GM12878 (cell line): ENCODE results near the gene KCNA2. TPM values are rescaled to one million over a fixed set of nuclear protein-coding genes. Genes with fewer than 3 reads are reported as not detected.

Experiments
- ATAC-seq: fragments of 200-7000 bp; cut with Tn5 transposase; 3 replicates; pipeline ENCODE4 v1.9.1; 2020; ENCODE audit warnings: mild to moderate bottlenecking, moderate library complexity
- BruUV-seq: library from RNA; stranded (reverse); fragments of 400-500 nt; replicated peaks from 2 replicates; lab custom pipeline; 2021; lab: Mats Ljungman, UMichigan
- CTCF ChIA-PET: fragments of 300-600 bp; sonication (Branson Sonifier 250); formaldehyde crosslinking; extraction: SDS; loops from one replicate; lab custom pipeline; 2021; ENCODE audit warnings: inconsistent platforms; lab: Yijun Ruan, JAX
- POLR2A ChIA-PET: fragments of 350-600 bp; formaldehyde crosslinking; extraction: SDS; loops from one replicate; lab custom pipeline; 2021; ENCODE audit warnings: inconsistent platforms; lab: Charles Lee
- RAD21 ChIA-PET: fragments of 300-600 bp; sonication (Branson Sonifier 250); formaldehyde crosslinking; loops from one replicate; lab custom pipeline; 2023; ENCODE audit warnings: antibody characterized with exemption; ENCODE audit not compliant: unreplicated experiment; lab: Charles Lee
- SMC1A ChIA-PET: fragments of 300-600 bp; sonication (Branson Sonifier 250); formaldehyde crosslinking; loops from one replicate; lab custom pipeline; 2023; ENCODE audit not compliant: unreplicated experiment, uncharacterized antibody; lab: Charles Lee
- DNase-seq: peaks from one replicate; pipeline ENCODE4 v3.0.0-alpha.2; 2011; ENCODE audit warnings: low read depth, low spot score
- FAIRE-seq: peaks from 3 replicates; lab custom pipeline; 2011; peaks lifted over from hg19 to GRCh38; lab: Jason Lieb, UNC
- H2AFZ ChIP-seq: 2 replicates; pipeline ENCODE4 v1.6.0; 2011; ENCODE audit warnings: low read depth, low read length, control low read depth; ENCODE audit not compliant: control insufficient read depth
- H3K27ac ChIP-seq: 2 replicates; pipeline ENCODE4 v1.5.1; 2011; ENCODE audit warnings: control low read depth; ENCODE audit not compliant: control insufficient read depth, insufficient read depth
- H3K27me3 ChIP-seq, 2 experiments: replicated peaks in 1 of 2; 2 replicates each; pipeline versions ENCODE4 v1.6.0 to v1.6.1; 2011; ENCODE audit warnings: low read length in 1 of 2; ENCODE audit not compliant: control insufficient read depth in 2 of 2, insufficient read depth in 2 of 2
- H3K36me3 ChIP-seq, 2 experiments: 2 replicates each; pipeline ENCODE4 v1.5.1; 2011; ENCODE audit warnings: low read length in 1 of 2; ENCODE audit not compliant: control insufficient read depth in 2 of 2, insufficient read depth in 2 of 2
- H3K4me1 ChIP-seq: 2 replicates; pipeline ENCODE4 v1.6.1; 2011; ENCODE audit warnings: mild to moderate bottlenecking, low read length, moderate library complexity, mixed read lengths; ENCODE audit not compliant: control insufficient read depth, insufficient read depth
- H3K4me2 ChIP-seq: 2 replicates; pipeline ENCODE4 v1.6.0; 2011; ENCODE audit warnings: control low read depth; ENCODE audit not compliant: control insufficient read depth, insufficient read depth
- H3K4me3 ChIP-seq: fragments of 200-600 bp; sonication (generic); 2 replicates; pipeline ENCODE4 v1.5.1; 2016
- H3K79me2 ChIP-seq: 2 replicates; pipeline ENCODE4 v1.6.0; 2011; ENCODE audit warnings: low read length; ENCODE audit not compliant: control insufficient read depth, insufficient read depth
- H3K9ac ChIP-seq: 2 replicates; pipeline ENCODE4 v1.8.0; 2011; ENCODE audit warnings: low read length, control low read depth, mixed read lengths; ENCODE audit not compliant: control insufficient read depth, insufficient read depth
- H3K9me3 ChIP-seq: replicated peaks from 3 replicates; pipeline ENCODE4 v1.5.1; 2011; ENCODE audit warnings: mild to moderate bottlenecking, low read length; ENCODE audit not compliant: control insufficient read depth, insufficient read depth
- H4K20me1 ChIP-seq: 2 replicates; pipeline ENCODE4 v1.6.0; 2011; ENCODE audit not compliant: control insufficient read depth, insufficient read depth
- BHLHE40 ChIP-seq, 2 experiments: fragments of 450-650 bp in 1 of 2; IDR thresholded peaks; 2 replicates each; pipeline ENCODE4 v1.6.1; 2011 to 2017; ENCODE audit warnings: low read depth in 2 of 2, borderline replicate concordance in 1 of 2, improper control_type of control experiment in 1 of 2, low read length in 1 of 2, mild to moderate bottlenecking in 1 of 2
- IKZF2 ChIP-seq, 2 experiments: fragments of 450-650 bp; IDR thresholded peaks; 2 replicates each; pipeline ENCODE4 v1.6.1; 2017; ENCODE audit warnings: mild to moderate bottlenecking in 2 of 2, moderate library complexity in 2 of 2
- NBN ChIP-seq: fragments of 450-650 bp; IDR thresholded peaks from 2 replicates; pipeline ENCODE4 v1.6.1; 2016
- NFIC ChIP-seq: IDR thresholded peaks from 2 replicates; pipeline ENCODE4 v1.6.1; 2012; ENCODE audit warnings: low read depth, mild to moderate bottlenecking, inconsistent platforms, low read length, moderate library complexity
- POLR2AphosphoS2 ChIP-seq: IDR thresholded peaks from 2 replicates; pipeline ENCODE4 v1.6.1; 2011; ENCODE audit warnings: low read depth, mild to moderate bottlenecking, low read length, improper control_type of control experiment, moderate library complexity
- RUNX3 ChIP-seq: IDR thresholded peaks from 2 replicates; pipeline ENCODE4 v1.6.1; 2012; ENCODE audit warnings: low read length, inconsistent platforms
- SREBF2 ChIP-seq: IDR thresholded peaks from 2 replicates; pipeline ENCODE4 v1.6.1; 2012; ENCODE audit warnings: mild to moderate bottlenecking, low read length
- SUPT20H ChIP-seq: IDR thresholded peaks from 2 replicates; pipeline ENCODE4 v1.6.1; 2011; ENCODE audit warnings: low read depth, mild to moderate bottlenecking, low read length, moderate library complexity, borderline replicate concordance; ENCODE audit not compliant: control insufficient read depth
- ZNF622 ChIP-seq: fragments of 450-650 bp; IDR thresholded peaks from 2 replicates; pipeline ENCODE4 v1.6.1; 2017; ENCODE audit warnings: mild to moderate bottlenecking, inconsistent platforms
- WGBS: methylation state at CpG from one replicate; pipeline ENCODE4 v1.1.6; 2016; ENCODE audit warnings: low lambda C conversion rate; ENCODE audit not compliant: insufficient replicate concordance, insufficient coverage; ENCODE audit errors: missing lambda C conversion rate; 5-methylcytosine and 5-hydroxymethylcytosine counted together
- in situ Hi-C: fragments of 300-500 bp; cut with MboI; formaldehyde crosslinking; loops from 9 replicates; pipeline ENCODE4 v1.14.3; 2018; ENCODE audit warnings: mixed read lengths
- intact Hi-C: fragments of 100-400 bp; cut with micrococcal nuclease; formaldehyde crosslinking; loops from one replicate; pipeline ENCODE4 v1.14.2; 2022; ENCODE audit not compliant: unreplicated experiment
- polyA plus RNA-seq, 11 experiments: library from polyadenylated mRNA; depleted of rRNA in 4 of 11; unstranded in 6 of 11; stranded (reverse) in 5 of 11; fragments of >200 nt; fragmentation: Nextera tagmentation in 4 of 11; fragmentation: Illumina TruSeq in 1 of 11; extraction: Ambion mirVana in 4 of 11; extraction: Trizol in 1 of 11; gene quantifications; 1 replicate in 1 of 11; 2 replicates in 10 of 11; pipeline versions ENCODE4 v1.2.1 to v1.2.3, GENCODE V29; 2011 to 2016; ENCODE audit warnings: inconsistent platforms in 2 of 11, missing spikeins in 2 of 11, low read depth in 1 of 11
- total RNA-seq, 4 experiments: library from RNA; depleted of rRNA in 3 of 4; stranded (reverse); fragments of >200 nt in 3 of 4; fragmentation: Illumina TruSeq in 1 of 4; extraction: Trizol in 1 of 4; gene quantifications; 2 replicates each; pipeline versions ENCODE4 v1.2.1 to v1.2.3, GENCODE V29; 2013 to 2021
- TF ChIP-seq, protein P1 (sequence below): fragments of 450-650 bp; formaldehyde crosslinking; IDR thresholded peaks from 2 replicates; pipeline ENCODE4 v1.4.0; 2022; ENCODE audit warnings: mild to moderate bottlenecking, moderate library complexity
- TF ChIP-seq, protein P2 (sequence below): fragments of 450-650 bp; IDR thresholded peaks from 2 replicates; pipeline ENCODE4 v1.6.1; 2017; ENCODE audit warnings: borderline replicate concordance

The KCNA2 gene
- total and polyA plus RNA-seq, 10 of the 15 experiments (the other 5 are each of a cell fraction or from before 2014, with no cell fraction given): 0.02 to 0.56 (median 0.10) TPM; not detected in 2

DNA sequence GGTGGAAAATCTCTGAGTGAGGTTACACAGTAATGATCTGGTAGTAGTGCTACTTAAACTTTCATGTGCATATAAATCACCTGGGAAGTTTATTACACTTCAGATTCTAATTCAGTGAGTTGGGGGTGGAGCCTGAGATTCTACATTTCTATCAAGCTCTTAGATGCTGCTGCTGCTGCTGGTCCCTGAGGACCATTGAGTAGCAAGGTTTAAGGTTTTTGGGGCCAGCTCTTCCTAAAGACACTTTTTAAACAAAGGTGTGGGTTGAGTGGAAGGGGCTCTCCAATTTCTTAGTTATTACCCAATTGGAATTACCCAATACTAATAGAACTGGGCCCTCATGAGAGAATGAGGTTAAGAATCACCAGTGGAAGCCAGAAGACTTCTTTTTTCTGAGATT is 39.1 kb upstream of the KCNA2 start:
- Histone ChIP-seq H3K4me1 (peaks cover 23% of the 10 kb centered on the region), H3K79me2 (no peaks in the 10 kb centered on the region), H3K9me3 (no peaks in the 10 kb centered on the region), H3K36me3 (no peaks in the 10 kb centered on the region), H3K9ac (no peak overlapping the region), H3K27ac (no peak overlapping the region), H4K20me1 (no peaks in the 10 kb centered on the region), H2AFZ (no peak overlapping the region), H3K27me3 (no peaks in the 10 kb centered on the region), H3K4me3 (no peak overlapping the region), H3K4me2 (no peak overlapping the region)
- no TSS peak for BruUV-seq
- SMC1A ChIA-PET: interaction anchor here (0.6 to 12.5 kb wide), 13 partner anchors 11 to 313 kb away, joined by 3 to 144 read pairs (median 3); no protein-coding TSS in a partner anchor
- intact Hi-C loops (no loop called here), in situ Hi-C loops (no loop called here)
- POLR2A ChIA-PET: interaction anchor here (3.2 kb wide), 1 partner anchor 11 kb away, joined by 23 read pairs; no protein-coding TSS in a partner anchor
- ATAC-seq (peak; percentile 52), DNase-seq (no peak), FAIRE-seq (no peak)
- CTCF ChIA-PET: interaction anchor here (0.9 to 9.8 kb wide), 9 partner anchors 11 to 437 kb away, joined by 3 to 60 read pairs (median 5); no protein-coding TSS in a partner anchor
- TF ChIP-seq RUNX3 (peak; percentile 16; the same call in 1 of the 2 replicates), POLR2AphosphoS2 (no peak), NFIC (peak; percentile 46; the same call in 1 of the 2 replicates)
- RAD21 ChIA-PET: interaction anchor here (0.7 to 7.0 kb wide), 9 partner anchors 9 to 226 kb away, joined by 3 to 82 read pairs (median 4); no protein-coding TSS in a partner anchor

DNA sequence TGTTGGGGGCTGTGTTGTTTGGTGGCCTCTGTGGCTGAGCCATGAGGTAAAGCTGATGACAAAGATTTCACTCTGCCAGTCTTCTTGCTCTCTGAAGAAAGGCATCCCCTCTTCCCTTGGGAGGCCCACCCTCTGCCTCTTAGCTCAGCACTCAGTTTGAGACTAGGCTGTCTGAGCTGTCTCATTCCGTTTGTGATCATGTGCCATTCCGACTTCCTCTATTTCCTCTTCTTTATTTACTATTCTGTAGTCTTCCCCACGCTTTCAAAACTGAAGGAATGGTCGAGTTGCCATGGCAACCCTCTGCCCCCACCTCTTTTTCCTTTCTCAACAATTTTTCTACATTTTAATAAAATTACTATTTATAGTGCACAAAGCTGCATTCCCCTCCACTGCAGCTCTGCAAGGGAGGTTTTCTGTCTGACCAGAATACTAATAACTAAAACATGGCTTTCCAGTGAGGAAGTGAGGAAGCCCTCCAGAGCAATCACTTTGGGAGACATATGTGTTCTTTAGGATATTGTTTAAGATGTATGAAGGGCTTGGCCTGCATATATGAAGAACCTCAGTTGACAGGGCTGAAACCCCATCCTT is 37.8 kb upstream of the KCNA2 start:
- Histone ChIP-seq H3K4me1 (peaks cover 23% of the 10 kb centered on the region), H3K4me2 (no peak overlapping the region; the same call in 1 of the 2 replicates), H3K79me2 (no peaks in the 10 kb centered on the region), H4K20me1 (no peaks in the 10 kb centered on the region), H3K9ac (no peak overlapping the region), H3K27me3 (no peaks in the 10 kb centered on the region), H2AFZ (no peak overlapping the region; the same call in 1 of the 2 replicates), H3K4me3 (no peak overlapping the region), H3K36me3 (no peaks in the 10 kb centered on the region), H3K9me3 (no peaks in the 10 kb centered on the region), H3K27ac (no peak overlapping the region)
- RAD21 ChIA-PET: interaction anchor here (0.9 to 7.0 kb wide), 9 partner anchors 8 to 441 kb away, joined by 3 to 82 read pairs (median 4); no protein-coding TSS in a partner anchor
- BruUV-seq: no TSS peak
- SMC1A ChIA-PET: interaction anchor here (0.6 to 12.5 kb wide), 9 partner anchors 10 to 737 kb away, joined by 3 to 144 read pairs (median 4); no protein-coding TSS in a partner anchor
- intact Hi-C loops (no loop called here), in situ Hi-C loops (no loop called here)
- no peak for DNase-seq
- 12% methylated on average over 4 of the region's 4 CpGs for WGBS
- CTCF ChIA-PET: interaction anchor here (0.9 to 9.8 kb wide), 9 partner anchors 10 to 140 kb away, joined by 3 to 60 read pairs (median 6); no protein-coding TSS in a partner anchor
- POLR2A ChIA-PET: interaction anchor here (1.3 to 3.2 kb wide), 2 partner anchors 9 to 12 kb away, joined by 3 to 23 read pairs; no protein-coding TSS in a partner anchor
- peak; percentile 60 for ATAC-seq
- no peak for FAIRE-seq
- TF ChIP-seq SUPT20H (no peak), SREBF2 (no peak), ZNF622 (no peak), BHLHE40 (IDR thresholded peaks at IDR 0.05; ENCODE audit: borderline replicate concordance in 1 of 2, low read depth in 2 of 2, low read length in 1 of 2) (peak in 1 of 2 experiments; percentile 47; a peak in 1 of 4 replicates), IKZF2 (IDR thresholded peaks at IDR 0.05) (peak in 1 of 2 experiments; percentile 32; a peak in 2 of 4 replicates), NBN (no peak), RUNX3 (no peak)
- TF ChIP-seq, protein P1, sequence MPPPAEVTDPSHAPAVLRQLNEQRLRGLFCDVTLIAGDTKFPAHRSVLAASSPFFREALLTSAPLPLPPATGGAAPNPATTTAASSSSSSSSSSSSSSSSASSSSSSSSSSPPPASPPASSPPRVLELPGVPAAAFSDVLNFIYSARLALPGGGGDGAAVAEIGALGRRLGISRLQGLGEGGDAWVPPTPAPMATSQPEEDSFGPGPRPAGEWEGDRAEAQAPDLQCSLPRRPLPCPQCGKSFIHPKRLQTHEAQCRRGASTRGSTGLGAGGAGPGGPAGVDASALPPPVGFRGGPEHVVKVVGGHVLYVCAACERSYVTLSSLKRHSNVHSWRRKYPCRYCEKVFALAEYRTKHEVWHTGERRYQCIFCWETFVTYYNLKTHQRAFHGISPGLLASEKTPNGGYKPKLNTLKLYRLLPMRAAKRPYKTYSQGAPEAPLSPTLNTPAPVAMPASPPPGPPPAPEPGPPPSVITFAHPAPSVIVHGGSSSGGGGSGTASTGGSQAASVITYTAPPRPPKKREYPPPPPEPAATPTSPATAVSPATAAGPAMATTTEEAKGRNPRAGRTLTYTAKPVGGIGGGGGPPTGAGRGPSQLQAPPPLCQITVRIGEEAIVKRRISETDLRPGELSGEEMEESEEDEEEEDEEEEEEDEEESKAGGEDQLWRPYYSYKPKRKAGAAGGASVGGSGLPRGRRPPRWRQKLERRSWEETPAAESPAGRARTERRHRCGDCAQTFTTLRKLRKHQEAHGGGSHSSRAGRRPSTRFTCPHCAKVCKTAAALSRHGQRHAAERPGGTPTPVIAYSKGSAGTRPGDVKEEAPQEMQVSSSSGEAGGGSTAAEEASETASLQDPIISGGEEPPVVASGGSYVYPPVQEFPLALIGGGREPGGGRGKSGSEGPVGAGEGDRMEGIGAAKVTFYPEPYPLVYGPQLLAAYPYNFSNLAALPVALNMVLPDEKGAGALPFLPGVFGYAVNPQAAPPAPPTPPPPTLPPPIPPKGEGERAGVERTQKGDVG: no peak
- TF ChIP-seq, protein P2, sequence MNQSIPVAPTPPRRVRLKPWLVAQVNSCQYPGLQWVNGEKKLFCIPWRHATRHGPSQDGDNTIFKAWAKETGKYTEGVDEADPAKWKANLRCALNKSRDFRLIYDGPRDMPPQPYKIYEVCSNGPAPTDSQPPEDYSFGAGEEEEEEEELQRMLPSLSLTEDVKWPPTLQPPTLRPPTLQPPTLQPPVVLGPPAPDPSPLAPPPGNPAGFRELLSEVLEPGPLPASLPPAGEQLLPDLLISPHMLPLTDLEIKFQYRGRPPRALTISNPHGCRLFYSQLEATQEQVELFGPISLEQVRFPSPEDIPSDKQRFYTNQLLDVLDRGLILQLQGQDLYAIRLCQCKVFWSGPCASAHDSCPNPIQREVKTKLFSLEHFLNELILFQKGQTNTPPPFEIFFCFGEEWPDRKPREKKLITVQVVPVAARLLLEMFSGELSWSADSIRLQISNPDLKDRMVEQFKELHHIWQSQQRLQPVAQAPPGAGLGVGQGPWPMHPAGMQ: no peak
